ENCODE results near the gene SMPD3. TPM values are rescaled to one million over a fixed set of nuclear protein-coding genes. Genes with fewer than 3 reads are reported as not detected.
A peak's percentile ranks its signal among the peaks of the same experiment; 100 is the strongest.

The SMPD3 gene
- total and polyA plus RNA-seq, 9 donors = 0.40 to 31.4 (median 2.2) TPM

DNA sequence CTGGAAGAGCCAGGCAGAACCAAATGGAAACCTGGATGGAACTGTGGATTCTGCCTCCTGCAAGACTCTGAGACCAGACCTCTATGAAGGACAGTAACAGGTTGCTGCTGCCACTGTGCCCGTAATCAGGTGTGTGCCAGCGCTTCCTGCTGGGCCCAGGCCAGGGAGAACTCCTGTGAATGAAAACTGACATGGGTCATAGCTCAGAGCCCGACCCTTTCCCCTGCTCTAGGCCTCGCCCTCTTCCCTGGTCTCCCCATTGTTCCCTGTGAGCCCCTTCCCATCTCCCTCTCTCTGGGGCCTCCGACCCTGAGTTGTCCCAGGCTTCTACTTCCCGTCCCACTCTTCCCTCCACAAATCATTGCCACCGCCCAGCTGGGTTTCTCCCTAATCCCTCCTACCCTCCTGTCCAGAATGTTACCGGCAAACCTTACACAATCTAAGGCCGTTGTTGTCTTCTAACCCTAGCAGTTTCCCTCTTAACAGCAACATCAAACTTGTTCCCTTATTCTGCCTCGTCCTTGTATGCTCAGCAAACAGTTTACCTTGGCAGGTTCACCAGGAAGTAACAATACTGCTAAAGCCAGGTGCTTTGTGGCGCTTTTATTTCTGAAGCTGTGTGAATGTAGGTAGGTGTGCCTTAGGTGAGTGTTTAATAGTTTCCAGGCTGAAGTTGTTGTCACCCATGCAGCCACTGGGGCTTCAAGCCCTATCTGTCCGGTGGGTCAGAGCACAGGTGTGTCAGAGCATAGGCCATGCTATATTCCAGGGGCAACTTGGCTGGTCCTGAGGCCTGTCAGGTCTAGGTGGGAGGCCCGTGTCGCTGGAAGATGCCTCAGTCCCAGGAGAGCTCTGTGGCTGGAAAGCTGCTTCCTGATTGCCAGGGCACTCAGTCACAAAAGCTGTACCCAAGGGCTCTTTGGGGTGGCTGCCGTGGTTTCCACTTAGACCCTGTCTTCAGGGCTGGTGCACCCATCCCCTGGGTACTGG, 32.0 kb downstream of the SMPD3 start:
- Histone ChIP-seq H3K9me3 (no peaks in the 10 kb centered on the region), H3K27ac (no peak overlapping the region), H3K4me3 (no peak overlapping the region), H3K27me3 (no peaks in the 10 kb centered on the region), H3K36me3 (no peaks in the 10 kb centered on the region), H3K4me1 (ENCODE audit: insufficient read depth) (peaks cover 8% of the 10 kb centered on the region)
- 86 to 91% (median 89%) methylated on average over 15 of the region's 15 CpGs for whole genome bisulfite sequencing, 3 donors
- TF ChIP-seq POLR2A (IDR thresholded peaks at IDR 0.05) (no peak), EP300 (IDR thresholded peaks at IDR 0.05) (no peak)
- TF ChIP-seq, protein P1, sequence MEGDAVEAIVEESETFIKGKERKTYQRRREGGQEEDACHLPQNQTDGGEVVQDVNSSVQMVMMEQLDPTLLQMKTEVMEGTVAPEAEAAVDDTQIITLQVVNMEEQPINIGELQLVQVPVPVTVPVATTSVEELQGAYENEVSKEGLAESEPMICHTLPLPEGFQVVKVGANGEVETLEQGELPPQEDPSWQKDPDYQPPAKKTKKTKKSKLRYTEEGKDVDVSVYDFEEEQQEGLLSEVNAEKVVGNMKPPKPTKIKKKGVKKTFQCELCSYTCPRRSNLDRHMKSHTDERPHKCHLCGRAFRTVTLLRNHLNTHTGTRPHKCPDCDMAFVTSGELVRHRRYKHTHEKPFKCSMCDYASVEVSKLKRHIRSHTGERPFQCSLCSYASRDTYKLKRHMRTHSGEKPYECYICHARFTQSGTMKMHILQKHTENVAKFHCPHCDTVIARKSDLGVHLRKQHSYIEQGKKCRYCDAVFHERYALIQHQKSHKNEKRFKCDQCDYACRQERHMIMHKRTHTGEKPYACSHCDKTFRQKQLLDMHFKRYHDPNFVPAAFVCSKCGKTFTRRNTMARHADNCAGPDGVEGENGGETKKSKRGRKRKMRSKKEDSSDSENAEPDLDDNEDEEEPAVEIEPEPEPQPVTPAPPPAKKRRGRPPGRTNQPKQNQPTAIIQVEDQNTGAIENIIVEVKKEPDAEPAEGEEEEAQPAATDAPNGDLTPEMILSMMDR (IDR thresholded peaks at IDR 0.05) = no peak
- peak in 1 of 5 donors; percentile 7 for DNase-seq
- intact Hi-C loops (cut with DNase I) = no loop called here

DNA sequence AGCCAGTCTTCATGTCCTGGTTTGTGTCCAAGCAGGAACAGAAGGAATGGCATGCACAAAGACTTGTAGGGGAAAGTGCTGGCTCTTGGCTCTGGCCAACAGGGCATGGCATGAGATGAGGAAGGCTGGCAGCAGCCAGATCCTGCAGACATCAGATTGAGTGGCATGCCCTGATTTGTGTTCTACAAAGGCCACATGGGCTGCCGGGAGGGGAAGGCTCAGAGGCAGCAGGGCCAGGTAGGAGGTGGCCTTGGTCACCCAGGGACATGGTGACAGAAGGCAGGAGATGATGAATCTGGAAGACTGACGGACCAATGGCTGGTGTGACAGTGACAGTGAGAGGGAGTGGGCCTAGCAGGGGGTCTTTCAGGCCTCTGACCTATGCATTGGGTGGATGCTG, 33.7 kb downstream of the SMPD3 start:
- Histone ChIP-seq H3K27ac (no peak overlapping the region), H3K27me3 (no peaks in the 10 kb centered on the region), H3K36me3 (no peaks in the 10 kb centered on the region), H3K9me3 (no peaks in the 10 kb centered on the region), H3K4me3 (no peak overlapping the region), H3K4me1 (ENCODE audit: insufficient read depth) (peaks cover 8% of the 10 kb centered on the region)
- DNase-seq = no peak
- intact Hi-C loops (cut with DNase I) = no loop called here
- whole genome bisulfite sequencing, 3 donors = 50 to 78% (median 50%) methylated on average over 2 of the region's 2 CpGs
- no peak for TF ChIP-seq EP300 (IDR thresholded peaks at IDR 0.05)
- TF ChIP-seq, protein P1 (IDR thresholded peaks at IDR 0.05) = no peak
- no peak for TF ChIP-seq POLR2A (IDR thresholded peaks at IDR 0.05)

DNA sequence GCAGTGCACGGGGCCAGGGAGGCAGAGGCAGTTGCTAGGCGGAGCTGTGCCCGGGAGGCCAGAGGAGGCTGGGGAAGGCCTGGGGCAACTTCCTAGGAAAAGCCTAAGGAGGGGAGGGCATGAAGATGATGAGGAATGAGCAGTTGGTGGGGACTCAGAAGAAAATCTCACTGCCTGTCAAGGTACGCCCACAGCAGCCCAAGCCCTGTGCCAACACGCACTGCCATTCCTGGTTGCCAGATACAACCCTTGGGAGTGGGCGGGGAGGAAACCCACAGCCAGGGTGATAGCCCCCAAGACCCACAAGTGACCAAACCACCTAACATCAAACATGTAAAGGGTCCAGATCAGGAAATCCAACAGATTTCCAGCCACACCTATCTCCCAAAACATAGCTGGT, 36.2 kb downstream of the SMPD3 start:
- Histone ChIP-seq H3K27ac (peak overlapping the region in 1 of 2 donors; percentile 23), H3K27me3 (no peaks in the 10 kb centered on the region), H3K4me3 (no peak overlapping the region), H3K36me3 (no peaks in the 10 kb centered on the region), H3K4me1 (ENCODE audit: insufficient read depth) (peaks cover 8% of the 10 kb centered on the region), H3K9me3 (no peaks in the 10 kb centered on the region)
- DNase-seq = no peak
- 93 to 97% (median 96%) methylated on average over 6 of the region's 6 CpGs for WGBS, 3 donors
- TF ChIP-seq EP300 (IDR thresholded peaks at IDR 0.05) (no peak), POLR2A (IDR thresholded peaks at IDR 0.05) (no peak)
- TF ChIP-seq, protein P1 (IDR thresholded peaks at IDR 0.05) = no peak
- intact Hi-C loops (cut with DNase I) = no loop called here

DNA sequence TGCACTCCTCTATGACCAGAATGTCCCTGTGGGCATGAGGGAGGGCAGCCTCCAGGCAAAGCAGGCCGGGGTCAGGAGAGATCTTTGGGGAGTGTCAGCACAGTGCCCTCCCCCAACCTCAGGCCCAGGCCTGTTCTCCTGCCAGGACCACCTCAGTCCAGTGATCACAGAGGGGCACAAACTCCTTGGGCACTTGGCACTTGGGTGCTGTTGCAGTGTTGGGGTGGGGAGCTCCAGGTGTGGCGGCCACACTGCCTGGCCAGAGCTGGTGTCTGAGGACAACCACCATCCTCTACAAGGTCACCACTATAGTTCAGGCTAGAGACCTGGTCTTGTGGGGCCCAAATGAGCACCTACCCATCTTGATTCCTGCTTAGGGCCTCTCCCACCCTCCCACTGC, 37.2 kb downstream of the SMPD3 start:
- Histone ChIP-seq H3K4me3 (no peak overlapping the region), H3K9me3 (no peaks in the 10 kb centered on the region), H3K27me3 (no peaks in the 10 kb centered on the region), H3K27ac (no peak overlapping the region), H3K4me1 (ENCODE audit: insufficient read depth) (peaks cover 8% of the 10 kb centered on the region), H3K36me3 (no peaks in the 10 kb centered on the region)
- no peak for TF ChIP-seq POLR2A (IDR thresholded peaks at IDR 0.05)
- TF ChIP-seq, protein P1 (IDR thresholded peaks at IDR 0.05) = no peak
- TF ChIP-seq EP300 (IDR thresholded peaks at IDR 0.05) = no peak
- 81 to 92% (median 91%) methylated on average over 2 of the region's 2 CpGs for WGBS, 3 donors
- intact Hi-C loops (cut with DNase I) = no loop called here
- DNase-seq = no peak
